Memory B cell (primary cell): Measurements from ENCODE around the gene GNAS-AS1.
A peak's percentile ranks its signal among the peaks of the same experiment; 100 is the strongest.

Experiments used
- ATAC-seq: fragments of 150-1000 bp; cut with Tn5 transposase; 2 replicates; pipeline ENCODE4 v1.10.0; 2021; ENCODE audit warnings: low read depth, mild to moderate bottlenecking, moderate library complexity
- DNase-seq, 2 donors: peaks; one replicate each; pipeline ENCODE4 v3.0.0; 2022; ENCODE audit warnings: low spot score in 2 of 2
- H3K27ac Mint-ChIP-seq: one replicate; pipeline ENCODE4 v1.8.0; 2022; ENCODE audit warnings: mild to moderate bottlenecking, moderate library complexity, mixed read lengths
- H3K27me3 Mint-ChIP-seq: one replicate; pipeline ENCODE4 v1.8.0; 2022; ENCODE audit warnings: mixed read lengths
- H3K36me3 Mint-ChIP-seq: one replicate; pipeline ENCODE4 v1.8.0; 2022; ENCODE audit warnings: mild to moderate bottlenecking, mixed read lengths
- H3K4me1 Mint-ChIP-seq: one replicate; pipeline ENCODE4 v1.8.0; 2022; ENCODE audit warnings: mixed read lengths
- H3K4me3 Mint-ChIP-seq: one replicate; pipeline ENCODE4 v1.8.0; 2022; ENCODE audit warnings: mild to moderate bottlenecking, moderate library complexity, mixed read lengths
- H3K9me3 Mint-ChIP-seq: one replicate; pipeline ENCODE4 v1.8.0; 2022; ENCODE audit warnings: mixed read lengths

The GNAS-AS1 gene

DNA sequence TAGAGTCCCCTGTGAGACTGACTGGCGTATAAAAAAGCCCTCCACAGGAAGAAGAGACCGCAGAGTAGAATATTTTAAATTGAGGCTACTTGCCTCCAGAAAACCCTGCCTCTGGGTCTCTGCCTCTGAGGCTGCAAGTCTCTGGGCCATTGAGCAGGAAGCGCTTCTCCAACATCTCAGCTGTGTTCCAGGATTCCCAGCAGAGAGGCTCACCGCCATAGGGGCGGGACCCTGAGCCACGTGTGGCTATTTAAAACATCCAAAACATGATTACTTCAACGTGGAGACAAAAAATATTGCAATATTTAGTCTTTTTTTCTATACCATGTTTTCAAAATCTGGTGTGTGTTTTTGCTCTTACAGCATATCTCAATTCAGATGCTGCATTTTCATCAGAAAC is 59.4 kb downstream of the GNAS-AS1 start:
- DNase-seq, result no peak
- H3K4me3 Mint-ChIP-seq, result no peak overlapping the region
- H3K27me3 Mint-ChIP-seq, result peaks cover 22% of the 10 kb centered on the region
- no peak for ATAC-seq
- H3K9me3 Mint-ChIP-seq, result no peaks in the 10 kb centered on the region
- H3K27ac Mint-ChIP-seq, result no peak overlapping the region
- H3K4me1 Mint-ChIP-seq, result no peaks in the 10 kb centered on the region
- no peaks in the 10 kb centered on the region for H3K36me3 Mint-ChIP-seq

DNA sequence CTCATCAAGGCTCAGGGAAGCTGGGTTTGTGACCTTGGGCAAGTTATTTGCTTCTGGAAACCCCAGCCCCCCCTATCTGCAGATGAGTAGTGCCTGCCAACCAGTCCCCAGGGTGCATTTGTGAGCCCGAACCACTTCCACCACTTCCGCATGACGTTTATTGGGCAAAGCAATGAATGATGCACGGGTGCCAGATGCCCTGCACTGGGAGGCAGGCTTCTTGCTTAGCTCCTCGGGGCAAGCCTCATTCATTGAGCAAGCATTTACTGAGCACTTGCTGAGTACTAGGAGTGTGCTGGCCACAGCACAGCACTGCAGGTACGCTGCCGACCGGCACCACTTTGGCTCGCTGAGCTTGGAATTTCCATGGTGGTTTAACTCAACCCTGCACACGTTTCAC is 60.2 kb downstream of the GNAS-AS1 start:
- ATAC-seq, result peak; percentile 63
- Mint-ChIP-seq H3K27ac (no peak overlapping the region), H3K27me3 (peaks cover 18% of the 10 kb centered on the region), H3K9me3 (no peaks in the 10 kb centered on the region), H3K4me1 (no peaks in the 10 kb centered on the region), H3K4me3 (peak overlapping the region; percentile 21), H3K36me3 (no peaks in the 10 kb centered on the region)
- no peak for DNase-seq

DNA sequence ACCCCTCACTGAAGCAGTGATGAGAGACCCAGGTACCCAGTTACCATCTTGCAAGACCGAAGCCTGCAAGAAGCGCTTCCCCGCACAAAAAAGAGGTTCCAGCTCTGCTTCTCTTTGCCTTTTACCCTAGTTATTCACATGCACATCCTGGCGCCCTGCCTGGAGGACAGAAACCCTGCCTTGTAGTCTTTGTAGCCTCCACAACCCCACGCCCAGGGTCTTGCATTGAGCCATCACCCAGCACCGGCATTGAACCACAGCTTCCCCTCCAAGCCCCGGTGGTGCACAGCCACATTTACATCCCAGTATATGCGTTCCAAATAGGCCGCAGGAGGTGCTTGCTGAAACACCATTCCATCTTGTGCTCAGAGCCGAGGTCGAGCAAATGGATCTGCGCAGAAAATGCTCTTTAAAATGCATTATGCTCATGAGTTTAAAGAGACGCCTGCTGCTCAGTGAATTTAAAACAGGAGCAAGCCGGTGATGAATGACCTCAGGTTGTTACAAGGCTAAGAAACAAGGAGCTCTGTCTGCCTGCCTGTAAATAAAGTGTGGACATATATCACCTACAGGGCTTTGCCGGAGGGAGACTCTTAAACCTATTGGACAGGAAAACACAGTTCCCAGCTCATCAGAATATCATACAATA is 61.7 kb downstream of the GNAS-AS1 start:
- ATAC-seq (no peak), DNase-seq (no peak)
- Mint-ChIP-seq H3K9me3 (no peaks in the 10 kb centered on the region), H3K27me3 (peaks cover 30% of the 10 kb centered on the region), H3K4me3 (no peak overlapping the region), H3K36me3 (no peaks in the 10 kb centered on the region), H3K27ac (no peak overlapping the region), H3K4me1 (no peaks in the 10 kb centered on the region)

DNA sequence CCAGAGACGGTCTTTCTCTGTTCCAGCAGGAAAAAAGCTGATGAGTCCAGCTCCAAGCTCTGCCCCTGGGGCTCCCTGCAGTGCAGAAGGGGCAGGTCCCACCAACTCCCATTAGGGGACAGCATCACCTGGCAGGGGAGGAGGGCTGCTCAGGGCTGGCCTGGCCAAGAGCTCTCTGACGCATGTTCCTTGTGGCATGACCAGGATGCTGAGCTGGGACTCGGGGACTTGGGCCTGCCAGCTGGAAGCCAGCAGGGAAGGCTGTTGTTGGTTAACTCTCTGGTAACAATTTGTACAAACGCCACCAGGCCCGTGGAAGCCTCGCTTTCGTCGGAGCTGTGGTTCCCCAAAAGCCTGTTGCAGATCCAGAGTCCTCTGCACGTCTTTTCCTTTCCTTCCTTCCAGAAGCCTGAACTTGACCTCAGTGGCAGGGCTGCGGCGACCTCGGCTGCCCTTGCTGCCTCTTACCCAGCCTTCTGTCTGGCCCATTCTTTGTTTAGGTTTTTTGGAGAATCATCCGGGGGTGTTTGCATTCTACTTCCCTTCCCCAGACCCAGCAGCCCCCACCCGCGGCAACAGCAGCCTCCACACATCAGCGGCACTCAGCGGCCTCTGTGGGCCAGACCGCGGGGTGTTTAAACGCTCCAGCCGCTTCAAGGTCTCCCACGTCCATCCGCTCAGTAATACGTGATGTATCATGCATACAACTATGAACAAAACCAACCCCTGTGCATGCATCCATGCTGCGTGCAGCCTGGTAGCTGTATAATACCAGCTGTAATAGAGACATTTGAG is 63.3 kb downstream of the GNAS-AS1 start:
- ATAC-seq (no peak), DNase-seq (no peak)
- Mint-ChIP-seq H3K27me3 (peaks cover 32% of the 10 kb centered on the region), H3K9me3 (no peaks in the 10 kb centered on the region), H3K36me3 (no peaks in the 10 kb centered on the region), H3K27ac (no peak overlapping the region), H3K4me3 (no peak overlapping the region), H3K4me1 (no peaks in the 10 kb centered on the region)

DNA sequence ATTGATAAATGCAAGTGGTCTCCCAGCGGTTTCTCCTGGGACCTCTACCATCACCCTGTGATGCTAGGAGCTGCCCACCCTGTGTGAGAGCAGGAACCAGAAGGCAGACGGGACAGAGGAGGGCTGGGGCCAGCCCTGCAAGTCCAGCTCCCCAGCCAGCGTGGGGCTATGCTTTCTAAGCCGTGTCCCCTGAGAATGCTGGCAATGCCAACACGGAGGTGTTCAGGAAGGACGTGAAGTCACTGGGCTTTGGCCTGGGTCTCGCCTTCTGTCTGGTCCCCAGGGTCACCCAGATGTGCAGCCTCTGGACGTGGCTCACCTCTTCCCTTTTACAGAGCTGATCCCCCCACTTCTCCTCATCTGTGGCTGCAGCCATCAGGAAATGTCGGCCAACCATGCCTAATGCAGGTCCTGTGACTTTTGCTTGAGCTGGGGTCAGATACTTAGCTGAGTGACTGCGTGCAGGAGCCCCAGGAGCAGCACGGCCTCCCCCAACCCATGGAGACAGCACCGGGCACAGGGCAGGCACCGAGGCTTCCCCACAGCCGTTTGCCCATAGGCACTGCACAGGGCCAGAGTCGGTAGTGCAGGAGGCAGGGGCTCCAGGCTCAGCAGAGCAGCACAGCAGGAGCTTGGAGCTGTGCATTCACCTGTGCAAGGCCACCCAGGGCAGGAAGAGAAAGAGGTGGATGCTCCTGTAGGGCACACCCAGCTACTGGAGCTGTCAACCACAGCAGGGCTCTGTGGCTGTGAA is 66.2 kb downstream of the GNAS-AS1 start:
- Mint-ChIP-seq H3K27me3 (peaks cover 33% of the 10 kb centered on the region), H3K36me3 (no peaks in the 10 kb centered on the region), H3K9me3 (no peaks in the 10 kb centered on the region), H3K27ac (no peak overlapping the region), H3K4me1 (no peaks in the 10 kb centered on the region), H3K4me3 (no peak overlapping the region)
- DNase-seq (no peak), ATAC-seq (no peak)

DNA sequence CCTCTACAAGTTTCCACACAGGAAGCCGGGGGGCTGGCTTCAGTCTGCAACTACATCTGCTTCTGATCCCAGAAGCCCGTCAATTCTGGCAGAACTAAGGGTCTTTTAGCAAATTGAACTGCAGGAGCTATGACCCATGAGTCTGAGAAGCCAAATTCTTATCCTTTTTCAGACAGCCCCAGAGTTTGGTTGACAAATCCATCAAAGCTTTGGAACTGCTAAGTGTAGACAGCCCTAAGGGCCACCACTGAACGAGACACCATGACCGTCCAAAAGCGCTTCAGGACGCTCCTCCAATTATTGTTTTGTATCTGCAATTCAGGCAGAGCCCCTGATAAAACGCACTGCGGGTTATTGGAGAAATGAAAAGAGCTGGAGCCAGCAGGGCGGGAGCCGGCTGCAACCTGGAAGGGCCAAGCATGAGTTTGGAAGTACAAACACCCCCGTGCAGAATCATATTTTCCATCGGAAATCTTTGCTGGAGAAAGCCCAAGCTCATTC is 67.1 kb downstream of the GNAS-AS1 start:
- no peaks in the 10 kb centered on the region for H3K9me3 Mint-ChIP-seq
- no peaks in the 10 kb centered on the region for H3K36me3 Mint-ChIP-seq
- no peaks in the 10 kb centered on the region for H3K4me1 Mint-ChIP-seq
- peaks cover 31% of the 10 kb centered on the region for H3K27me3 Mint-ChIP-seq
- no peak overlapping the region for H3K4me3 Mint-ChIP-seq
- no peak for ATAC-seq
- DNase-seq, result no peak
- no peak overlapping the region for H3K27ac Mint-ChIP-seq

DNA sequence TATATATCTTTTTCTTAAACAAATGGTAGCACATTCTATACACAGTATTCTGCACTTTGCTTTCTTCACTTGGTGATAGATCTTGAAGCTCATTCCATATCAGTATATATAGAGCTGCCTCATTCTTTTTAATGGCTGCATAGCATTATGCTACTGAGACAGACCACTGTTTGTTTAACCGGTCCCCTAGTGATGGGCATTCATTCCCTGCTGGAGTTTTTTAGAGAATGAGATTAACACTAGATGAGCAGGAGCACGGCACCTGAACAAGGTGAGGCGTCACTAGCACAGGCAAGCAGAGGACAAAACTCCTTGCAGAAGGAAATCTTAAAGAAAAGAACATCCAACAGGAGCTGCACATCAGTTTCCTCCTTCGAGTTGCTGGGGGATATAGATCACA is 69.6 kb downstream of the GNAS-AS1 start:
- H3K4me3 Mint-ChIP-seq, result no peak overlapping the region
- no peaks in the 10 kb centered on the region for H3K36me3 Mint-ChIP-seq
- no peak overlapping the region for H3K27ac Mint-ChIP-seq
- no peak for DNase-seq
- no peaks in the 10 kb centered on the region for H3K9me3 Mint-ChIP-seq
- H3K27me3 Mint-ChIP-seq, result peaks cover 30% of the 10 kb centered on the region
- no peaks in the 10 kb centered on the region for H3K4me1 Mint-ChIP-seq
- no peak for ATAC-seq

DNA sequence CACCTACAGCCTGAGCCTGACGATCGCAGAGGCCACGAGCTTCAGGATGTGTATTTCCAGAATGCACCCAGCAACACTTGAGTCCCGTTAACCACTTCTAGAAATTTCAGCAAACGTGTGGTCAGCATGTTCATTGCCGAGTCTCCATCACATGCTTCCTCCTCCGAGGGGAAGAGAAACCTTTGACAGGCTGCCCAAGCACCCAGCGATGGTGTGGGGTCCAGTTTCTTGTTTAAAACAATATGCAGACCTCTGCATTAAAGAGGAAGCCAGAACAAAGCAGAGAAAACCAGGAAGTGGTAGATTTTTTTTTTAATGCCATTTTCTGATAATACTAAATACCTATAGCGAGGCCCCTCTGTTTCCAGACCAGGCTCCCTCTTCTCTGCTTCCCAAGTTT is 71.9 kb downstream of the GNAS-AS1 start:
- H3K9me3 Mint-ChIP-seq, result no peaks in the 10 kb centered on the region
- no peaks in the 10 kb centered on the region for H3K4me1 Mint-ChIP-seq
- H3K4me3 Mint-ChIP-seq, result no peak overlapping the region
- DNase-seq (no peak), ATAC-seq (no peak)
- no peak overlapping the region for H3K27ac Mint-ChIP-seq
- H3K27me3 Mint-ChIP-seq, result peaks cover 19% of the 10 kb centered on the region
- H3K36me3 Mint-ChIP-seq, result no peaks in the 10 kb centered on the region

DNA sequence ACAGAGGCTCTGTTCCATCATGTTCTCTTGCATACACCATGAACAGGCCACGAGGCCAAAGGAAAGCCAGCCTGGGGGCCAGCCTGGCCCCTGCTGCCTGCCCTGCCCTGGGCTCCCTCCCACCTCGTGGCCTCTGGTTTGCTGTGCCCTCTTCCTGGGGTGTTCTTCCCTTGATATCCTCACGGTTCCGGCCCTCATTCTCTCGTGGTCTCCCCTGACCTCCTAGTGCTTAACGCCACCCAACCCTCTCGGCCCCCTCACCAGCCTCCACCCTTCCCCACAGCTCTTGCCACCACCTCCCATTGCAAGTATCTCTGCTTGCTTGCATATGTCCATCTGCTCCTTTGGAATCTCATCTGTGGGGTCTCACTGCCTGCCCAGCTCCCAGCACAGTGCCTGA is 73.0 kb downstream of the GNAS-AS1 start:
- H3K36me3 Mint-ChIP-seq, result no peaks in the 10 kb centered on the region
- H3K4me1 Mint-ChIP-seq, result no peaks in the 10 kb centered on the region
- ATAC-seq, result no peak
- DNase-seq, result no peak
- H3K27ac Mint-ChIP-seq, result no peak overlapping the region
- H3K9me3 Mint-ChIP-seq, result no peaks in the 10 kb centered on the region
- no peak overlapping the region for H3K4me3 Mint-ChIP-seq
- H3K27me3 Mint-ChIP-seq, result peaks cover 17% of the 10 kb centered on the region

DNA sequence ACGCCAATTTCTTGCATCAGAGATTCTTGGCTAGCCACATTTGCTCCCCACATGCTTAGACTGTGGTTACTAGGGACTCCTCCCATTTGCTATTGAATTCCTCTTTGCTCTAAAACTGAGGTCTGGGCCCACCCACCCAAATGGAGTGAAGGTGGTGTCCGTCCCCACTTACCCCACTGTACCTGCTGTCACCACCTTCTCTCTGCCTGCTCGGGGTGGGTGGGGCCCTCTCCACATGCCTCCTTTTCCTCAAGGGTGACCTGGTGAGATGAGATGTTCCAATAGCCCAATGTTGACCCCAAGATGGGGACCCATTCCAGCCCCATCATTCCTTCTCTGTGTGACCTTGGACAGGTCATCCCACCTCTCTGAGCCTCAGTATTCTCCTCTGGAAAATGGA is 74.6 kb downstream of the GNAS-AS1 start:
- no peaks in the 10 kb centered on the region for H3K36me3 Mint-ChIP-seq
- H3K9me3 Mint-ChIP-seq, result no peaks in the 10 kb centered on the region
- no peak overlapping the region for H3K27ac Mint-ChIP-seq
- peaks cover 16% of the 10 kb centered on the region for H3K27me3 Mint-ChIP-seq
- no peak for ATAC-seq
- H3K4me1 Mint-ChIP-seq, result no peaks in the 10 kb centered on the region
- H3K4me3 Mint-ChIP-seq, result no peak overlapping the region
- DNase-seq, result no peak

DNA sequence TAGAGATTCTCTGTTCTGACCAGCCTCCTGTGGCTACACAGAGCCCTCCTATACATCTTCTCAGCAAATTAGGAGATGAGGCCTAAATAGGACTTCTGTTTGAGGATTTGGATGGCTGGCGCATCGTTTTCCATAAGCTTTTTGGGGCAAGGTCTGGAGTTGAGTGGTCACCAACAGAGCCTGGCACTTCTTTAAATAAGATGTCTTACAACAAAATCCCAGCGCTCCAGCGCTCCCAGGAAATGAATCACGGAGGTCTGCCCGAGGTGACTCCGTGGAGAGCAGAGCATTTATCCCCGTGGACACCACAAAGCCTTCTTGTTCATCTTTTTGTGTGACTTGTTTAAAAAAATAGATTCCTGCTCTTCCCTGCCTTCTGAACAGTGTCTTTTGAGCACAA is 75.3 kb downstream of the GNAS-AS1 start:
- ATAC-seq, result no peak
- H3K27me3 Mint-ChIP-seq, result peaks cover 21% of the 10 kb centered on the region

DNA sequence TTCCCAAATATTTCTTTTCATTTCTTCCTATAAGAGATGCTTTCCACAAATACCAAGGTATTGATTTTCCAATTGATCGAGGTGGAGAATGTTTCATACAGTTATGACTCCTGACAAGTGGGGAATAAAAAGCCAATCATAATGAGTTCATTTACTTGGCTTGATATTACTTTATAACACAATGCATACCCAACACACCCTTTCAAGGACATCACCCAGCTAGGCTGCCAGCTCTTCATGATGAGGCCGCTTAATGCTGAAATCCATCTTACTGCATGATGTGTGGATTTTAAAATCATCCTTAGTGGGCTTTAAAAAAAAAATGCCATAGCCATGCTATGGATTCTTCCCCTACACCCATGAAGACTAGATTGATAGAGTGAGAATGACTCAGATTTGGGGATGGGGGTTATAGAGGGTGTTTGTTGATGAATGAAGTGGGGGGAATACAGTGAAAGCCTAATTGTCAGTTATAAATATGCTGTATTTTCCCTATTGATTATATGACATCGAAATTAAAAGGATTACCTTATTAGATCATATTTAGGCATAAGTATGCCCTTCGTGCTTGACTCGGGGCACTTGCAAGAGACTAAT is 75.9 kb downstream of the GNAS-AS1 start:
- Mint-ChIP-seq H3K27ac (no peak overlapping the region), H3K27me3 (peaks cover 22% of the 10 kb centered on the region), H3K9me3 (no peaks in the 10 kb centered on the region), H3K4me1 (no peaks in the 10 kb centered on the region), H3K36me3 (no peaks in the 10 kb centered on the region), H3K4me3 (no peak overlapping the region)
- DNase-seq (no peak), ATAC-seq (no peak)

More for the DNA sequence above, 75.3 kb downstream of the GNAS-AS1 start:
- H3K9me3 Mint-ChIP-seq, result no peaks in the 10 kb centered on the region
- H3K27ac Mint-ChIP-seq, result no peak overlapping the region
- H3K36me3 Mint-ChIP-seq, result no peaks in the 10 kb centered on the region
- H3K4me3 Mint-ChIP-seq, result no peak overlapping the region
- no peaks in the 10 kb centered on the region for H3K4me1 Mint-ChIP-seq
- no peak for DNase-seq

DNA sequence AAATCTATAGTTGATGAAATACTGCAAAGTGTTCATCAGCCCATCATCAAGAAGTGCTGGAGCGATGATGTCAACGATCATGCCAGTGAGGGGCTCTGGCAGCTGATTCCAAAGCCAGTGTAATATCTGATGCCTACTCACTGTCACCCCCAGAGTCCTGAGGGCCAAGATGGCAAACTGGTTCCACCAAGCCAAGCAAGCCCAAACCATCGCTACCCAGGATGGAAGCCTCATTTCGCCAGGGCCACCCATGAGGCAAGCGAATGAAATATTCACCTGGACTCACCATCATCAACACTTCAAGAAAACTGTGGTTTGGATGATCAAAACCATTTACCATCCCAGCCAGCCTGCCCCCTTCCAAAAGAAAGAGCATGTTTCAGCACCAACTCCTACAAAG is 76.5 kb downstream of the GNAS-AS1 start:
- Mint-ChIP-seq H3K4me1 (no peaks in the 10 kb centered on the region), H3K9me3 (no peaks in the 10 kb centered on the region), H3K27ac (no peak overlapping the region), H3K4me3 (no peak overlapping the region), H3K27me3 (peaks cover 24% of the 10 kb centered on the region), H3K36me3 (no peaks in the 10 kb centered on the region)
- ATAC-seq (no peak), DNase-seq (no peak)

DNA sequence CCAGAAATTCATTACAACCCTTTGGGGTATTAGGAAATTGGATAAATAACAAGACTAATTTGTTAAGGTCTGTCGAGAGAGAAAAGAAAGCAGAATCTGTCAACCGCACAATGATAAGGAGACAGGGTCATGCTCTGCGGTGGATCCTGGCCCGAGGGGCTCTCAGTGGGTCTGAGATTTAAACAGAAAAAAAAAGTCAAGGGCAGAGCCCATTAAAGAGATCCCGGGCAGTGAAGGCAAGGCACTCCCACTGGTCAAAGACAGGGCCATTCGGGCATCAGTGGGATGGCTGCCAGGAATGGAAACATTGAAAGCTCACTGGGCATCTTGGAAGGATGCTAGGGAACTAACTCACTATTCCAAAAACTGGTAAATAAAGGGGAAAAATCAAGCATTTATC is 77.9 kb downstream of the GNAS-AS1 start:
- Mint-ChIP-seq H3K4me1 (no peaks in the 10 kb centered on the region), H3K4me3 (no peak overlapping the region), H3K27me3 (peaks cover 25% of the 10 kb centered on the region), H3K27ac (no peak overlapping the region), H3K36me3 (no peaks in the 10 kb centered on the region), H3K9me3 (no peaks in the 10 kb centered on the region)
- ATAC-seq, result no peak
- no peak for DNase-seq
